ENCODE data around the gene CCDC57. TPM values are rescaled to one million over a fixed set of nuclear protein-coding genes. Genes with fewer than 3 reads are reported as not detected.
"Not testable (repeated sequence)": the region's sequence is repeated elsewhere in the genome, so short reads cannot be mapped to it uniquely, and the experiment has no call there.

CCDC57 gene
- total RNA-seq, 1 donor from 2014 or later = 40.7 TPM

- H3K9me3 Mint-ChIP-seq (ENCODE audit: unreplicated experiment) = peaks cover 2% of the 10 kb centered on the region
- H3K4me3 Mint-ChIP-seq (ENCODE audit: unreplicated experiment) = no peak overlapping the region
- no peak overlapping the region for H3K27ac Mint-ChIP-seq (ENCODE audit: unreplicated experiment)
- H3K4me1 Mint-ChIP-seq (ENCODE audit: low read depth, unreplicated experiment) = no peaks in the 10 kb centered on the region
- no peak for DNase-seq
- H3K27me3 Mint-ChIP-seq (ENCODE audit: unreplicated experiment) = peaks cover 5% of the 10 kb centered on the region
- H3K36me3 Mint-ChIP-seq (ENCODE audit: unreplicated experiment) = no peaks in the 10 kb centered on the region
- no peak for TF ChIP-seq CTCF (IDR thresholded peaks at IDR 0.05; ENCODE audit: partially characterized antibody, unreplicated experiment)
These were observed 1.5 kb upstream of the CCDC57 start for GRCh38 chr17:82214012-82214628.

GRCh38 chr17:82213251-82214011 lies 789 bp upstream of the CCDC57 start:
- peak; percentile 56 for DNase-seq
- Mint-ChIP-seq H3K4me3 (ENCODE audit: unreplicated experiment) (peak overlapping the region; percentile 85), H3K27me3 (ENCODE audit: unreplicated experiment) (peaks cover 5% of the 10 kb centered on the region), H3K4me1 (ENCODE audit: low read depth, unreplicated experiment) (no peaks in the 10 kb centered on the region), H3K36me3 (ENCODE audit: unreplicated experiment) (no peaks in the 10 kb centered on the region), H3K27ac (ENCODE audit: unreplicated experiment) (no peak overlapping the region), H3K9me3 (ENCODE audit: unreplicated experiment) (peaks cover 4% of the 10 kb centered on the region)
- no peak for TF ChIP-seq CTCF (IDR thresholded peaks at IDR 0.05; ENCODE audit: partially characterized antibody, unreplicated experiment)

- not testable (repeated sequence) for H3K36me3 Mint-ChIP-seq (ENCODE audit: unreplicated experiment); H3K27me3 Mint-ChIP-seq (ENCODE audit: unreplicated experiment); H3K4me1 Mint-ChIP-seq (ENCODE audit: low read depth, unreplicated experiment); DNase-seq; H3K9me3 Mint-ChIP-seq (ENCODE audit: unreplicated experiment); H3K4me3 Mint-ChIP-seq (ENCODE audit: unreplicated experiment); H3K27ac Mint-ChIP-seq (ENCODE audit: unreplicated experiment)
These were observed 2.0 kb downstream of the CCDC57 start for GRCh38 chr17:82210655-82211054.

GRCh38 chr17:82205720-82206508 lies 6.7 kb downstream of the CCDC57 start:
- Mint-ChIP-seq H3K36me3 (ENCODE audit: unreplicated experiment) (no peaks in the 10 kb centered on the region), H3K9me3 (ENCODE audit: unreplicated experiment) (peaks cover 9% of the 10 kb centered on the region), H3K4me1 (ENCODE audit: low read depth, unreplicated experiment) (peaks cover 16% of the 10 kb centered on the region), H3K27me3 (ENCODE audit: unreplicated experiment) (peaks cover 6% of the 10 kb centered on the region), H3K4me3 (ENCODE audit: unreplicated experiment) (peak overlapping the region; percentile 76), H3K27ac (ENCODE audit: unreplicated experiment) (peak overlapping the region; percentile 95)
- peak; percentile 88 for DNase-seq
- peak; percentile 88 for TF ChIP-seq CTCF (IDR thresholded peaks at IDR 0.05; ENCODE audit: partially characterized antibody, unreplicated experiment)

GRCh38 chr17:82204831-82205719 lies 7.6 kb downstream of the CCDC57 start:
- Mint-ChIP-seq H3K9me3 (ENCODE audit: unreplicated experiment) (peaks cover 9% of the 10 kb centered on the region), H3K27me3 (ENCODE audit: unreplicated experiment) (peaks cover 6% of the 10 kb centered on the region), H3K36me3 (ENCODE audit: unreplicated experiment) (no peaks in the 10 kb centered on the region), H3K27ac (ENCODE audit: unreplicated experiment) (peak overlapping the region; percentile 95), H3K4me1 (ENCODE audit: low read depth, unreplicated experiment) (peaks cover 16% of the 10 kb centered on the region), H3K4me3 (ENCODE audit: unreplicated experiment) (peak overlapping the region; percentile 76)
- no peak for TF ChIP-seq CTCF (IDR thresholded peaks at IDR 0.05; ENCODE audit: partially characterized antibody, unreplicated experiment)
- no peak for DNase-seq
